Gastrocnemius medialis (tissue), 4 donors: Measurements from ENCODE around the gene SH3GL1. TPM values are rescaled to one million over a fixed set of nuclear protein-coding genes. Genes with fewer than 3 reads are reported as not detected.

Source experiments
- ATAC-seq, 2 donors: fragments of 150-250 bp; one replicate each; pipeline ENCODE4 v1.9.1; 2016
- DNase-seq, 2 donors: peaks; one replicate each; pipeline ENCODE4 v3.0.0-alpha.2; 2019
- H3K27ac ChIP-seq, 4 donors: fragments of 200-600 bp; sonication (generic); 1 replicate in 1 of 4; 2 replicates in 3 of 4; pipeline ENCODE4 v1.5.1; 2016 to 2018; ENCODE audit warnings: mild to moderate bottlenecking in 2 of 4, moderate library complexity in 1 of 4
- H3K27me3 ChIP-seq, 3 donors: fragments of 200-600 bp; sonication (generic) in 2 of 3; 1 replicate in 1 of 3; 2 replicates in 2 of 3; pipeline versions ENCODE4 v1.5.1 to v1.6.0; 2016 to 2019; ENCODE audit warnings: mild to moderate bottlenecking in 1 of 3, moderate library complexity in 1 of 3
- H3K36me3 ChIP-seq, 2 donors: fragments of 200-600 bp; sonication (generic) in 1 of 2; one replicate each; pipeline ENCODE4 v1.5.1; 2017 to 2018
- H3K4me1 ChIP-seq, 2 donors: fragments of 200-600 bp; sonication (generic) in 1 of 2; one replicate each; pipeline ENCODE4 v1.5.1; 2016 to 2017; ENCODE audit warnings: mild to moderate bottlenecking in 2 of 2
- H3K4me3 ChIP-seq, 4 donors: fragments of 200-600 bp; sonication (generic) in 3 of 4; 1 replicate in 1 of 4; 2 replicates in 3 of 4; pipeline ENCODE4 v1.5.1; 2016 to 2019; ENCODE audit warnings: mild to moderate bottlenecking in 2 of 4
- H3K9me3 ChIP-seq, 3 donors: fragments of 200-600 bp; sonication (generic) in 2 of 3; 1 replicate in 1 of 3; 2 replicates in 2 of 3; pipeline ENCODE4 v1.5.1; 2016 to 2019
- CTCF ChIP-seq, 5 experiments: fragments of 450-650 bp in 3 of 5; fragments of 200-600 bp in 2 of 5; sonication (generic) in 2 of 5; IDR thresholded peaks in 4 of 5; conservative IDR thresholded peaks in 1 of 5; 1 replicate in 4 of 5; 2 replicates in 1 of 5; pipeline ENCODE4 v1.5.1; 2016 to 2019; ENCODE audit warnings: antibody characterized with exemption in 5 of 5, mild to moderate bottlenecking in 3 of 5, moderate library complexity in 3 of 5
- POLR2A ChIP-seq, 2 donors: fragments of 450-650 bp; IDR thresholded peaks; one replicate each; pipeline ENCODE4 v1.6.1; 2017; ENCODE audit warnings: antibody characterized with exemption in 2 of 2, mild to moderate bottlenecking in 2 of 2, moderate library complexity in 2 of 2
- in situ Hi-C, 4 donors: fragments of 200-750 bp; cut with MboI; loops; one replicate each; pipeline versions ENCODE4 v1.15.0 to v1.8.0; 2017; ENCODE audit warnings: low sequenced_read_pairs in 4 of 4
- intact Hi-C: fragments of 100-400 bp; cut with DNase I; formaldehyde crosslinking; loops from one replicate; pipeline ENCODE4 v1.15.1; 2023; ENCODE audit warnings: low total_unique reads
- total RNA-seq, 4 donors: library from RNA; depleted of rRNA; stranded (reverse); fragments of >200 nt; gene quantifications; one replicate each; pipeline versions ENCODE4 v1.1.0 to v1.2.3, GENCODE V29; 2016

Gene SH3GL1
- total RNA-seq, 4 donors from 2014 or later = 11.6 to 19.4 (median 15.8) TPM

- Histone ChIP-seq H3K27ac (peak overlapping the region in 1 of 4 donors; percentile 37), H3K4me1 (peaks cover 0 to 13% of the 10 kb centered on the region in 2 donors), H3K9me3 (no peaks in the 10 kb centered on the region), H3K36me3 (no peaks in the 10 kb centered on the region), H3K27me3 (peaks cover 11 to 17% (median 16%) of the 10 kb centered on the region in 3 donors), H3K4me3 (peak overlapping the region in 3 of 4 donors; percentile 46 to 54 (median 48))
- intact Hi-C loops = loop anchor here (1.0 kb wide), 1 partner anchor 14 kb away; no protein-coding TSS in a partner anchor
- in situ Hi-C loops = no loop called here
- TF ChIP-seq POLR2A (IDR thresholded peaks at IDR 0.05) (no peak), CTCF (IDR thresholded peaks at IDR 0.05 in 4 of 5, conservative IDR thresholded peaks at IDR 0.05 in 1 of 5) (no peak)
- DNase-seq (no peak), ATAC-seq (peak in 1 of 2 donors; percentile 12)
These were observed 72.5 kb downstream of the SH3GL1 start for GRCh38 chr19:4327877-4328242.

- in situ Hi-C loops (no loop called here), intact Hi-C loops (no loop called here)
- Histone ChIP-seq H3K9me3 (no peaks in the 10 kb centered on the region), H3K4me1 (peaks cover 0 to 13% of the 10 kb centered on the region in 2 donors), H3K27me3 (peaks cover 11 to 17% (median 16%) of the 10 kb centered on the region in 3 donors), H3K4me3 (peak overlapping the region in 3 of 4 donors; percentile 46 to 54 (median 48)), H3K36me3 (no peaks in the 10 kb centered on the region), H3K27ac (peak overlapping the region in 1 of 4 donors; percentile 37)
- peak in 1 of 2 donors; percentile 51 for DNase-seq
- ATAC-seq = peak in 1 of 2 donors; percentile 9
- TF ChIP-seq CTCF (IDR thresholded peaks at IDR 0.05 in 4 of 5, conservative IDR thresholded peaks at IDR 0.05 in 1 of 5) (no peak), POLR2A (IDR thresholded peaks at IDR 0.05) (no peak)
These were observed 73.0 kb downstream of the SH3GL1 start for GRCh38 chr19:4327252-4327876.

DNA sequence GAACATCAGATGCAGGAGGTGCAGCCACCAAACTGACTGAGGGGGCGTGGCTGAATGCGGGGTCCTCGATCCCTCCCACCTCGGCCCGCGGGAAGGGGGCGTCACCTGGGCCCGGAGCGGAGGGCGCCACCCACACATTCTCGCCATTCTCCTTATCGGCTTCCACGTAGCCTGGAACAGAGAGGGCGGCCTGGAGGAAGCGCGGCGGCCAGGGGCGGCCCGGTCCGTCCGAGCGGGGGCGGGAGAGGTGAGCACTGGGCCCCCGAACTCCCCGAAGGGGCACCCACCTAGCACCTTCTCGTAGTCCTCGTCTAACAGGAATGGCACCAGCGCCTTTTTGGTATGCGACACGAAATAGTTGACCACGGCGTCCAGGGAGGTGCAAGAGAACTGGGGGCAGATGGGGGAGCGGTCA is 73.5 kb downstream of the SH3GL1 start:
- H3K4me1 ChIP-seq = peaks cover 0 to 13% of the 10 kb centered on the region in 2 donors
- intact Hi-C loops = no loop called here
- peak overlapping the region in 2 of 4 donors; percentile 13 to 54 for H3K4me3 ChIP-seq
- H3K9me3 ChIP-seq = no peaks in the 10 kb centered on the region
- in situ Hi-C loops = no loop called here
- DNase-seq (no peak), ATAC-seq (no peak)
- H3K27ac ChIP-seq = no peak overlapping the region
- peaks cover 11 to 17% (median 16%) of the 10 kb centered on the region in 3 donors for H3K27me3 ChIP-seq
- TF ChIP-seq POLR2A (IDR thresholded peaks at IDR 0.05) (no peak), CTCF (IDR thresholded peaks at IDR 0.05 in 4 of 5, conservative IDR thresholded peaks at IDR 0.05 in 1 of 5) (no peak)
- H3K36me3 ChIP-seq = no peaks in the 10 kb centered on the region

GRCh38 chr19:4326215-4326836 is 74.0 kb downstream of the SH3GL1 start:
- no peak for DNase-seq
- Histone ChIP-seq H3K27me3 (peaks cover 11 to 17% (median 16%) of the 10 kb centered on the region in 3 donors), H3K9me3 (no peaks in the 10 kb centered on the region), H3K27ac (no peak overlapping the region), H3K36me3 (no peaks in the 10 kb centered on the region), H3K4me3 (no peak overlapping the region), H3K4me1 (peaks cover 0 to 13% of the 10 kb centered on the region in 2 donors)
- TF ChIP-seq POLR2A (IDR thresholded peaks at IDR 0.05) (no peak), CTCF (IDR thresholded peaks at IDR 0.05 in 4 of 5, conservative IDR thresholded peaks at IDR 0.05 in 1 of 5) (no peak)
- in situ Hi-C loops = no loop called here
- intact Hi-C loops = no loop called here
- no peak for ATAC-seq
